HCT116 (cell line): Measurements from ENCODE around the gene TOR2A. TPM values are rescaled to one million over a fixed set of nuclear protein-coding genes. Genes with fewer than 3 reads are reported as not detected.

ENCODE experiments used
- ATAC-seq: fragments of 200-7000 bp; cut with Tn5 transposase; 2 replicates; pipeline ENCODE4 v1.9.1; 2020; ENCODE audit warnings: mild to moderate bottlenecking, moderate library complexity
- BruUV-seq: library from RNA; stranded (reverse); fragments of 400-500 nt; replicated peaks from 2 replicates; lab custom pipeline; 2021; lab: Mats Ljungman, UMichigan
- CTCF ChIA-PET: fragments of 300-600 bp; sonication (Branson Sonifier 250); formaldehyde crosslinking; loops from one replicate; lab custom pipeline; 2021; ENCODE audit warnings: antibody characterized with exemption; lab: Charles Lee
- POLR2A ChIA-PET: fragments of 300-600, 350-600 bp; sonication (Branson Sonifier 250); formaldehyde crosslinking; loops from one replicate; lab custom pipeline; 2021; ENCODE audit warnings: antibody characterized with exemption; lab: Charles Lee
- RAD21 ChIA-PET, 2 experiments: fragments of 300-600 bp; sonication (Branson Sonifier 250); formaldehyde crosslinking; loops; one replicate each; lab custom pipeline; 2023; ENCODE audit warnings: low total read pairs in 2 of 2; ENCODE audit not compliant: uncharacterized antibody in 2 of 2, unreplicated experiment in 2 of 2, low non-redundant PET in 1 of 2; lab: Charles Lee
- DNase-seq: peaks from one replicate; pipeline ENCODE4 v3.0.0-alpha.2; 2010; ENCODE audit warnings: low read depth, low spot score
- H2AFZ ChIP-seq: fragments of 200-600 bp; shearing (Covaris generic), sonication (generic); 2 replicates; pipeline ENCODE4 v1.6.1; 2017; ENCODE audit warnings: low read depth, mixed run types, mixed read lengths, antibody characterized with exemption, low read length; ENCODE audit not compliant: poor library complexity, severe bottlenecking
- H3K27ac ChIP-seq: 2 replicates; pipeline ENCODE4 v1.5.1; 2012; ENCODE audit warnings: low read depth, low read length
- H3K27me3 ChIP-seq: fragments of 200-600 bp; sonication (generic); 2 replicates; pipeline ENCODE4 v1.6.1; 2016; ENCODE audit warnings: mixed run types, low read length, mixed read lengths; ENCODE audit not compliant: insufficient read depth
- H3K36me3 ChIP-seq, 2 experiments: fragments of 200-500 bp in 1 of 2; fragments of 200-600 bp in 1 of 2; sonication (Bioruptor generic) in 1 of 2; sonication (generic) in 1 of 2; 2 replicates each; pipeline versions ENCODE4 v1.5.1 to v1.6.1; 2014 to 2016; ENCODE audit warnings: low read length in 2 of 2, inconsistent platforms in 1 of 2, mixed read lengths in 1 of 2, mixed run types in 1 of 2; ENCODE audit not compliant: insufficient read depth in 2 of 2, control insufficient read depth in 1 of 2
- H3K4me1 ChIP-seq, 2 experiments: fragments of 200-600 bp in 1 of 2; sonication (generic) in 1 of 2; 2 replicates each; pipeline versions ENCODE4 v1.5.1 to v1.6.1; 2012 to 2017; ENCODE audit warnings: low read length in 2 of 2, inconsistent platforms in 1 of 2, mild to moderate bottlenecking in 1 of 2, mixed read lengths in 1 of 2, mixed run types in 1 of 2, moderate library complexity in 1 of 2; ENCODE audit not compliant: insufficient read depth in 2 of 2, control insufficient read depth in 1 of 2
- H3K4me2 ChIP-seq: fragments of 200-600 bp; sonication (generic); 2 replicates; pipeline ENCODE4 v1.6.1; 2017; ENCODE audit warnings: mixed run types, low read length, mixed read lengths
- H3K4me3 ChIP-seq, 2 experiments: fragments of 200-600 bp in 1 of 2; sonication (generic) in 1 of 2; replicated peaks in 1 of 2; 2 replicates each; pipeline ENCODE4 v1.5.1; 2011 to 2016; ENCODE audit warnings: low read length in 2 of 2, control low read depth in 1 of 2, low read depth in 1 of 2, mild to moderate bottlenecking in 1 of 2, mixed read lengths in 1 of 2, mixed run types in 1 of 2
- H3K79me2 ChIP-seq: fragments of 200-600 bp; sonication (generic); 2 replicates; pipeline ENCODE4 v1.6.1; 2017; ENCODE audit warnings: mild to moderate bottlenecking, mixed run types, low read length, moderate library complexity, mixed read lengths; ENCODE audit not compliant: insufficient read depth
- H3K9ac ChIP-seq: fragments of 200-600 bp; sonication (generic); 2 replicates; pipeline ENCODE4 v1.6.1; 2016; ENCODE audit warnings: low read length, mixed read lengths
- H3K9me2 ChIP-seq: fragments of 200-600 bp; sonication (generic), shearing (Covaris generic); 2 replicates; pipeline ENCODE4 v1.6.1; 2017; ENCODE audit warnings: mixed run types, mild to moderate bottlenecking, moderate library complexity; ENCODE audit not compliant: insufficient read depth
- H3K9me3 ChIP-seq, 2 experiments: fragments of 200-500 bp in 1 of 2; fragments of 200-600 bp in 1 of 2; sonication (Bioruptor generic) in 1 of 2; sonication (generic) in 1 of 2; 2 replicates each; pipeline ENCODE4 v1.6.1; 2014 to 2017; ENCODE audit warnings: low read length in 2 of 2, mixed read lengths in 2 of 2, inconsistent platforms in 1 of 2, low read depth in 1 of 2, mild to moderate bottlenecking in 1 of 2, mixed run types in 1 of 2, moderate library complexity in 1 of 2; ENCODE audit not compliant: control insufficient read depth in 1 of 2, insufficient read depth in 1 of 2
- H4K20me1 ChIP-seq: fragments of 200-600 bp; sonication (generic), shearing (Covaris generic); 2 replicates; pipeline ENCODE4 v1.6.1; 2017; ENCODE audit warnings: mixed run types, mild to moderate bottlenecking, moderate library complexity; ENCODE audit not compliant: insufficient read depth
- CBX3 ChIP-seq: IDR thresholded peaks from 2 replicates; pipeline ENCODE4 v1.6.1; 2012; ENCODE audit warnings: low read depth
- CEBPB ChIP-seq: IDR thresholded peaks from 2 replicates; pipeline ENCODE4 v1.6.1; 2012; ENCODE audit warnings: low read depth
- EZH2 ChIP-seq: fragments of 200-600 bp; sonication (generic); IDR thresholded peaks from 2 replicates; pipeline ENCODE4 v1.6.1; 2017; ENCODE audit warnings: antibody characterized with exemption, mixed run types
- EZH2phosphoT487 ChIP-seq: fragments of 200-600 bp; IDR thresholded peaks from 2 replicates; pipeline ENCODE4 v1.6.1; 2018; ENCODE audit warnings: antibody characterized with exemption, borderline replicate concordance
- JUND ChIP-seq: IDR thresholded peaks from 2 replicates; pipeline ENCODE4 v1.6.1; 2012
- SP1 ChIP-seq: IDR thresholded peaks from 2 replicates; pipeline ENCODE4 v1.6.1; 2012; ENCODE audit warnings: low read depth
- intact Hi-C: fragments of 100-400 bp; cut with micrococcal nuclease; formaldehyde crosslinking; loops from 2 replicates; pipeline ENCODE4 v1.10.0; 2022
- total RNA-seq: library from RNA; stranded (reverse); gene quantifications from one replicate; pipeline ENCODE4 v1.2.1, GENCODE V29; 2021; ENCODE audit not compliant: unreplicated experiment
- TF ChIP-seq, protein P1 (sequence below): IDR thresholded peaks from 2 replicates; pipeline ENCODE4 v1.6.1; 2012; ENCODE audit warnings: low read depth
- TF ChIP-seq, protein P2 (sequence below): IDR thresholded peaks from 2 replicates; pipeline ENCODE4 v1.6.1; 2012

The TOR2A gene
- total RNA-seq, 1 experiment from 2014 or later = 12.0 TPM

DNA sequence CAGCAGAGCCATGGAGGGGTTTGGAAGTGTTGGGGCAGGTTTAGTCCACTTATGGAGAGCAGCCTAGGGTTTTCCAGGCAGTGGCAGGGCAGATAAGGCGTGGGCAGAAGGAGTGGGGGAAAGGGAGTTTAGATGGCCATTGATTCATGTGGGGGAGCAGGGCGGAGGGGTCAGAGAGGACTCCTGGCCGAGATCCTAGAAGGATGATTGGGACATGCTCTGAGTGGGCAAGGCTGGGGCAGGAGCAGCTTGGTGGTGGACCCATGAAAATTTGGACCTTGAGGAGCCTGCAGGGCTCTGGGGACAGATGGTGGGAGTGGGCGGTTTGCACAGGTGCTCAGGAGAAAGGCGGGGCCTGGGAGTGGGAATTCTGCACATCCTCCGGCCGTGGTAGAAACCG is 18.1 kb upstream of the TOR2A start (continued):
- TF ChIP-seq CEBPB = no peak

- Histone ChIP-seq H4K20me1 (no peaks in the 10 kb centered on the region), H3K27ac (no peak overlapping the region), H3K4me3 (no peak overlapping the region), H3K9me3 (no peaks in the 10 kb centered on the region), H3K36me3 (no peaks in the 10 kb centered on the region), H3K4me2 (no peak overlapping the region), H3K9me2 (no peaks in the 10 kb centered on the region), H3K4me1 (no peaks in the 10 kb centered on the region), H3K9ac (no peak overlapping the region), H3K27me3 (no peaks in the 10 kb centered on the region), H3K79me2 (no peaks in the 10 kb centered on the region), H2AFZ (no peak overlapping the region)
- ChIA-PET POLR2A (no interaction called here), RAD21 (no interaction called here), CTCF (no interaction called here)
- DNase-seq (no peak), ATAC-seq (peak; percentile 52; the same call in 1 of the 2 replicates)
- intact Hi-C loops = no loop called here
- TF ChIP-seq SP1 (no peak), CBX3 (no peak), JUND (no peak), EZH2phosphoT487 (no peak), EZH2 (no peak)
- TF ChIP-seq, protein P1, sequence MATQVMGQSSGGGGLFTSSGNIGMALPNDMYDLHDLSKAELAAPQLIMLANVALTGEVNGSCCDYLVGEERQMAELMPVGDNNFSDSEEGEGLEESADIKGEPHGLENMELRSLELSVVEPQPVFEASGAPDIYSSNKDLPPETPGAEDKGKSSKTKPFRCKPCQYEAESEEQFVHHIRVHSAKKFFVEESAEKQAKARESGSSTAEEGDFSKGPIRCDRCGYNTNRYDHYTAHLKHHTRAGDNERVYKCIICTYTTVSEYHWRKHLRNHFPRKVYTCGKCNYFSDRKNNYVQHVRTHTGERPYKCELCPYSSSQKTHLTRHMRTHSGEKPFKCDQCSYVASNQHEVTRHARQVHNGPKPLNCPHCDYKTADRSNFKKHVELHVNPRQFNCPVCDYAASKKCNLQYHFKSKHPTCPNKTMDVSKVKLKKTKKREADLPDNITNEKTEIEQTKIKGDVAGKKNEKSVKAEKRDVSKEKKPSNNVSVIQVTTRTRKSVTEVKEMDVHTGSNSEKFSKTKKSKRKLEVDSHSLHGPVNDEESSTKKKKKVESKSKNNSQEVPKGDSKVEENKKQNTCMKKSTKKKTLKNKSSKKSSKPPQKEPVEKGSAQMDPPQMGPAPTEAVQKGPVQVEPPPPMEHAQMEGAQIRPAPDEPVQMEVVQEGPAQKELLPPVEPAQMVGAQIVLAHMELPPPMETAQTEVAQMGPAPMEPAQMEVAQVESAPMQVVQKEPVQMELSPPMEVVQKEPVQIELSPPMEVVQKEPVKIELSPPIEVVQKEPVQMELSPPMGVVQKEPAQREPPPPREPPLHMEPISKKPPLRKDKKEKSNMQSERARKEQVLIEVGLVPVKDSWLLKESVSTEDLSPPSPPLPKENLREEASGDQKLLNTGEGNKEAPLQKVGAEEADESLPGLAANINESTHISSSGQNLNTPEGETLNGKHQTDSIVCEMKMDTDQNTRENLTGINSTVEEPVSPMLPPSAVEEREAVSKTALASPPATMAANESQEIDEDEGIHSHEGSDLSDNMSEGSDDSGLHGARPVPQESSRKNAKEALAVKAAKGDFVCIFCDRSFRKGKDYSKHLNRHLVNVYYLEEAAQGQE = peak; percentile 93
- TF ChIP-seq, protein P2, sequence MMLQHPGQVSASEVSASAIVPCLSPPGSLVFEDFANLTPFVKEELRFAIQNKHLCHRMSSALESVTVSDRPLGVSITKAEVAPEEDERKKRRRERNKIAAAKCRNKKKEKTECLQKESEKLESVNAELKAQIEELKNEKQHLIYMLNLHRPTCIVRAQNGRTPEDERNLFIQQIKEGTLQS = no peak
- no TSS peak for BruUV-seq
These were observed 16.4 kb upstream of the TOR2A start for GRCh38 chr9:127751269-127752054.
